NCI-H2029 treated with DMSO at 0.1 percent for 48 hours (cell line): Measurements from ENCODE around the gene LCN15.
"Not testable (repeated sequence)": the region's sequence is repeated elsewhere in the genome, so short reads cannot be mapped to it uniquely, and the experiment has no call there.

ENCODE experiments used
- DNase-seq: peaks from one replicate; lab custom pipeline; 2025; lab: John Stamatoyannopoulos, UW

Gene LCN15

GRCh38 chr9:136755302-136756133 lies 8.8 kb downstream of the LCN15 start:
- not testable (repeated sequence) for DNase-seq

GRCh38 chr9:136754626-136755301 lies 9.6 kb downstream of the LCN15 start:
- no peak for DNase-seq

- DNase-seq, result peak; percentile 42
These were observed 10.2 kb downstream of the LCN15 start for GRCh38 chr9:136754059-136754572.

- no peak for DNase-seq
These were observed 10.8 kb downstream of the LCN15 start for GRCh38 chr9:136753371-136754058.

GRCh38 chr9:136751814-136752213 lies 12.5 kb downstream of the LCN15 start:
- no peak for DNase-seq

- DNase-seq, result no peak
These were observed 13.1 kb downstream of the LCN15 start for GRCh38 chr9:136751244-136751643.

- DNase-seq, result no peak
These were observed 13.8 kb downstream of the LCN15 start for GRCh38 chr9:136750526-136750925.

GRCh38 chr9:136748666-136749611 lies 15.4 kb downstream of the LCN15 start:
- no peak for DNase-seq

- no peak for DNase-seq
These were observed 16.1 kb downstream of the LCN15 start, which contains the start of gene LCN6 for GRCh38 chr9:136748201-136748600. Gene LCN6 (minus strand): TSS chr9:136748525. CDS start chr9:136748483, 42 bp downstream.

GRCh38 chr9:136747161-136748060 lies 16.9 kb downstream of the LCN15 start:
- no peak for DNase-seq

- DNase-seq, result no peak
These were observed 17.7 kb downstream of the LCN15 start for GRCh38 chr9:136746621-136747020.

- no peak for DNase-seq
These were observed 18.2 kb downstream of the LCN15 start for GRCh38 chr9:136746155-136746490.

- DNase-seq, result no peak
These were observed 18.7 kb downstream of the LCN15 start for GRCh38 chr9:136745389-136746154.

- no peak for DNase-seq
These were observed 19.5 kb downstream of the LCN15 start for GRCh38 chr9:136744773-136745172.

- DNase-seq, result no peak
These were observed 20.6 kb downstream of the LCN15 start for GRCh38 chr9:136743639-136744211.

- peak; percentile 39 for DNase-seq
These were observed 21.5 kb downstream of the LCN15 start, which contains the start of gene LCN10 for GRCh38 chr9:136742591-136743391. Gene LCN10 (minus strand): TSS chr9:136742940. CDS start chr9:136742903, 37 bp downstream.

- DNase-seq, result no peak
These were observed 22.3 kb downstream of the LCN15 start for GRCh38 chr9:136741883-136742571.
